ENCODE results near the gene COBL. TPM values are rescaled to one million over a fixed set of nuclear protein-coding genes. Genes with fewer than 3 reads are reported as not detected.

The COBL gene
- total RNA-seq, 1 donor from 2014 or later: 25.7 TPM

DNA sequence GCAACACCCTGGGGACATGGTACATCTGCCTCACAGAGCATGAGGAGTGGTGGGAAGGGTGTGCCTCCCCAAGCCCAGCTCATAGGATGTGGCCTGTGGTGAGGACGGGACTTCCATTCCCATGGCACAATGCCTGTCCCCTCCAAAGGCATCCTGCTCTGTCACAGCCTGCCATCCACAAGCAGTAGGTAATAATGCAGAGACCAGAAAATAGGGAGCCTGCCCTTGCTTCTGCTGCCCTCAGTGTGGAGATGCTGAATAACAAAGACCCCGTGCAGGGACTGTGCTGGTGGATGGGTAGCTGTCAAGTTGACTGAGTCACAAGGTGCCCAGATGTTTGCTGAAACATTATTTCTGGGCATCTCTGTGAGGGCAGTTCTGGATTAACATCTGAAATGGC lies 334.0 kb downstream of the COBL start:
- no peaks in the 10 kb centered on the region for H3K4me1 Mint-ChIP-seq (ENCODE audit: unreplicated experiment)
- H3K9me3 Mint-ChIP-seq: no peaks in the 10 kb centered on the region
- TF ChIP-seq, protein P1, sequence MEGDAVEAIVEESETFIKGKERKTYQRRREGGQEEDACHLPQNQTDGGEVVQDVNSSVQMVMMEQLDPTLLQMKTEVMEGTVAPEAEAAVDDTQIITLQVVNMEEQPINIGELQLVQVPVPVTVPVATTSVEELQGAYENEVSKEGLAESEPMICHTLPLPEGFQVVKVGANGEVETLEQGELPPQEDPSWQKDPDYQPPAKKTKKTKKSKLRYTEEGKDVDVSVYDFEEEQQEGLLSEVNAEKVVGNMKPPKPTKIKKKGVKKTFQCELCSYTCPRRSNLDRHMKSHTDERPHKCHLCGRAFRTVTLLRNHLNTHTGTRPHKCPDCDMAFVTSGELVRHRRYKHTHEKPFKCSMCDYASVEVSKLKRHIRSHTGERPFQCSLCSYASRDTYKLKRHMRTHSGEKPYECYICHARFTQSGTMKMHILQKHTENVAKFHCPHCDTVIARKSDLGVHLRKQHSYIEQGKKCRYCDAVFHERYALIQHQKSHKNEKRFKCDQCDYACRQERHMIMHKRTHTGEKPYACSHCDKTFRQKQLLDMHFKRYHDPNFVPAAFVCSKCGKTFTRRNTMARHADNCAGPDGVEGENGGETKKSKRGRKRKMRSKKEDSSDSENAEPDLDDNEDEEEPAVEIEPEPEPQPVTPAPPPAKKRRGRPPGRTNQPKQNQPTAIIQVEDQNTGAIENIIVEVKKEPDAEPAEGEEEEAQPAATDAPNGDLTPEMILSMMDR (conservative IDR thresholded peaks at IDR 0.05): no peak
- no peak overlapping the region for H3K27ac Mint-ChIP-seq
- peaks cover 3% of the 10 kb centered on the region for H3K27me3 Mint-ChIP-seq
- no peak overlapping the region for H3K4me3 Mint-ChIP-seq
- no peaks in the 10 kb centered on the region for H3K36me3 Mint-ChIP-seq
- DNase-seq (ENCODE audit: extremely low spot score, unreplicated experiment): no peak

GRCh38 chr7:50981743-50982142 lies 334.9 kb downstream of the COBL start:
- TF ChIP-seq, protein P1 (conservative IDR thresholded peaks at IDR 0.05): no peak
- DNase-seq (ENCODE audit: extremely low spot score, unreplicated experiment): no peak
- H3K4me3 Mint-ChIP-seq: no peak overlapping the region

GRCh38 chr7:50980411-50980810 lies 336.2 kb downstream of the COBL start:
- H3K27me3 Mint-ChIP-seq: peaks cover 2% of the 10 kb centered on the region
- no peak for DNase-seq (ENCODE audit: extremely low spot score, unreplicated experiment)
- peaks cover 10% of the 10 kb centered on the region for H3K9me3 Mint-ChIP-seq
- no peaks in the 10 kb centered on the region for H3K4me1 Mint-ChIP-seq (ENCODE audit: unreplicated experiment)
- no peak overlapping the region for H3K4me3 Mint-ChIP-seq
- no peaks in the 10 kb centered on the region for H3K36me3 Mint-ChIP-seq
- TF ChIP-seq, protein P1 (conservative IDR thresholded peaks at IDR 0.05): no peak
- H3K27ac Mint-ChIP-seq: no peak overlapping the region

More at GRCh38 chr7:50981743-50982142, 334.9 kb downstream of the COBL start:
- Mint-ChIP-seq H3K27ac (no peak overlapping the region), H3K27me3 (peaks cover 3% of the 10 kb centered on the region), H3K36me3 (no peaks in the 10 kb centered on the region), H3K9me3 (peaks cover 4% of the 10 kb centered on the region), H3K4me1 (ENCODE audit: unreplicated experiment) (no peaks in the 10 kb centered on the region)

GRCh38 chr7:50978633-50979215 lies 337.9 kb downstream of the COBL start:
- DNase-seq (ENCODE audit: extremely low spot score, unreplicated experiment): no peak
- H3K9me3 Mint-ChIP-seq: peaks cover 10% of the 10 kb centered on the region
- H3K4me3 Mint-ChIP-seq: no peak overlapping the region
- no peaks in the 10 kb centered on the region for H3K27me3 Mint-ChIP-seq
- no peak overlapping the region for H3K27ac Mint-ChIP-seq
- no peaks in the 10 kb centered on the region for H3K36me3 Mint-ChIP-seq
- TF ChIP-seq, protein P1 (conservative IDR thresholded peaks at IDR 0.05): no peak
- H3K4me1 Mint-ChIP-seq (ENCODE audit: unreplicated experiment): no peaks in the 10 kb centered on the region

- H3K27ac Mint-ChIP-seq: no peak overlapping the region
- DNase-seq (ENCODE audit: extremely low spot score, unreplicated experiment): no peak
- no peaks in the 10 kb centered on the region for H3K27me3 Mint-ChIP-seq
- TF ChIP-seq, protein P1 (conservative IDR thresholded peaks at IDR 0.05): no peak
- peaks cover 10% of the 10 kb centered on the region for H3K9me3 Mint-ChIP-seq
- H3K4me1 Mint-ChIP-seq (ENCODE audit: unreplicated experiment): no peaks in the 10 kb centered on the region
- no peak overlapping the region for H3K4me3 Mint-ChIP-seq
- no peaks in the 10 kb centered on the region for H3K36me3 Mint-ChIP-seq
Observed at GRCh38 chr7:50977421-50977820, 339.2 kb downstream of the COBL start.

All from type B pancreatic cell (in vitro differentiated cells).